ENCODE data around the gene C9orf152.
A peak's percentile ranks its signal among the peaks of the same experiment; 100 is the strongest.
"Not testable (repeated sequence)": the region's sequence is repeated elsewhere in the genome, so short reads cannot be mapped to it uniquely, and the experiment has no call there.

C9orf152 gene

DNA sequence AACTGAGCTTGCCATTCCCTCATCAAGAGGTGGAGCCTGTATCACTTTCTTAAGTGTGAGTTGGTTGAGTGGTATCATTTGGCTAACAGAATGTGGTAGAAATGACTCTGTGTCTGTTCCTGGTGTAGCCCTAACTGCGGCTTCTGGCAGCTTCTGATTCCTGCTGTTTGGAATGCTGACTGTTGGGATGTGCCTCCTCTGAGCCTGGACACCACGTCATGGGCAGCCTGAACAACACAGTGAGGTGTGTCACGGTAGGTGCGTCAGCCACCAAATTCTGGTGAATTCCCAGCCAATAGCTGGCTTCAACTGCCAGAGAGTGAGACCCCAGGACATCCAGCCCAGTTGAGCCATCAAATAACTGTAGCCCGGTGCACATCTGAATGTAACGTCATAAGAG, 6.1 kb upstream of the C9orf152 start:
- DNase-seq: no peak

DNA sequence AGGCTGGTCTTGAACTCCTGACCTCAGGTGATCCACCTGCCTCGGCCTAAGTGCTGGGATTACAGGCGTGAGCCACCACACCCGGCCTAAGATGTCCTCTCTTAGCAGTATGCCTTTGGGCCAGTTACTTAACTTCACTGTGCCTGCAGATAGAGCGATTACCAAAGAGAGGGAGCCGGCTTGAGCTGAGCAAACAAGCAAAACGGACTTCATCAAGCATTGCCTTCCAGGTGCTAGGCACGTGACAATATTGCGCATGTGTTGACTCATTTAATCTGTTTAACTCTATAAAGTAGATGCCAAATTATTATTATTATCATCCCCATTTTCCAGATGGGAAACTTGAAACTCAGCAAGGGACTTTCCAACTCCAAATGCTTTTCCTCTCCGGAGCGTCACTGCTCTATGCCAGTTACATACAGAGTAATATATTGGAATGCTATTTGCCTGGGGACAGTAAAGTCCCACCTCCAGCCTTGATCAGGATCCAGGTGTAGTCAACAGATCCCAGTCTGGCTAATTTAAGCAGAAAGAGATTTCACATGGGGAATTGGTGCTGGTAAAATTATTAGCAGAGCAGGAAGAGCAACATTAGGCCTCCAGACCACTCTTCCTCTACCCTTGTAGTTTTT, 5.6 kb upstream of the C9orf152 start:
- DNase-seq: no peak

DNA sequence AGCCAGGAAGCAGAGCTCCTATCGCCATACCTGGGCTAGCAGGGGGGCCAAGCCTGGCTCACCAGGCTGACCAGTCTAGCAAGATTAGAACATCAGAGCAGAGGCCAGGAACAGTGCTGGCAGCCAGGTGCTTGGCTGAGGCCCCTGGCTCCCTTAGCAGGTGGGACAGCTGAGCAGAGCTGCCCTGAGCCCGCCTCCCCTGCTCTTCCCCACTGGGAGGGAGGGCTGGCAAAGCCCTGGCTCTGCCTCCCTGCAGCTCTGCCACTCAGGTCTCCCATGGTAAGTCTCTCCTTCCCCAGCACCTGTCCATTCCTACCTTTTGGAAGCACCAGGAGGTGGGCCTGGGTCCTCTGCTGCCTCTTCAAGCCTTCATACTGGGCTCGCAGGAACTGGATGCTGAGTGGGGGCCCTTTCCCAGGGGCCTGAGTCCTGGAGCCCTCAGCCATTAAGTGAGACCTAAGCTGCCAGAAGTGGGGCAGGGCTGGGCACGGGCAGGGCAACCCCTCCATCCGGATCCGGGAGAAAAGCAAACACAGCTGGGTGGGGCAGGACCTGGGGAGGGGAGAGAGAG, 803 bp downstream of the C9orf152 start:
- no peak for DNase-seq

DNA sequence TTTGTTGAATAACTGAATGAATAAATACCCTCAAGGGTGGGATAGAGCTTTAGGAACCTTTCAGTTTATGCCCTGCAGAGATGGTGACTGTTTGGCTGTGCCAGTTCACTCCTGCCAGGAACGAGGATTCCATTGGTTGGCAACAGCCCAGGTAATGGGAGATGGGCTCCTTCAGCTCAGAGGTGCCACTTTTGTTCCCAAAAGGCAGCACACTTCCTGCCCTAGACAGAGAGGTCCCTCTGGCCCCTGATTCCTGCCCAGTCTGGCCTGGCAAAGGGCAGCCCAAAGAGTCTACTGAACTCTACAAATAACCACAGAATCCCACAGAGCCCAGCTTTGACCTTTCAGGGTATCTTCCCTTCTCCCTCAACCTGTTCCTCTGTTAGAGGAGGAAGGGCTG, 1.6 kb downstream of the C9orf152 start:
- DNase-seq: no peak

DNA sequence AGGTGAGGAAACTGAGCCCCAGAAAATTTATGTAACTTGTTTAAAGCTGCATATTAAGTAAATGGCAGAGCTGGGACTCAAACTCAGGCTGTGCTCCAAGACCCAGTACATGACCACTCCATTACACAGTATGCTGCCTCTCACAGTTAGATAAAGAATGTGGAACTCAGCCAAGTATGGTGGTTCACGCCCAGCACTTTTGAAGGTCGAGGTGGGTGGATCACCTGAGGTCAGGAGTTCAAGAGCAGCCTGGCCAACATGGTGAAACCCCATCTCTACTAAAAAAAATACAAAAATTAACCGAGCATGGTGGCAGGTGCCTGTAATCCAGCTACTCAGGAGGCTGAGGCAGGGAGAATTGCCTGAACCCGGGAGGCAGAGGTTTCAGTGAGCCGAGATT, 2.3 kb downstream of the C9orf152 start:
- DNase-seq: not testable (repeated sequence)

DNA sequence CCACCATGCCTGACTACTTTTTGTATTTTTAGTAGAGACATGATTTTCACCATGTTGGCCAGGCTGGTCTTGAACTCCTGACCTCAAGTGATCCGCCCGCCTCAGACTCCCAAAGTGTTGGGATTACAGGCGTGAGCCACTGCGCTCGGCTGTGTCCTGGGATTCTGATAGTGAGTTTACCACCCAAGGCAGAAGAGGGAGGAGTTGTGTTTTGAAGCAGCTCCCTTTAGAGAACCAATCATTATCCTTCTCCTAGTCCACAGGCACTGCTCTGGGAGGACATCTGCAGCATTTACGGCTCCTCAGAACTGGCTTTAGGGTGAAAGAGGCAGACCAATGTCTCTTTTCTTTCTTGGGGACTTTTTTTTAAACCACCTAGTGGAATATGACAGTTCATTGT, 5.7 kb downstream of the C9orf152 start:
- no peak for DNase-seq

DNA sequence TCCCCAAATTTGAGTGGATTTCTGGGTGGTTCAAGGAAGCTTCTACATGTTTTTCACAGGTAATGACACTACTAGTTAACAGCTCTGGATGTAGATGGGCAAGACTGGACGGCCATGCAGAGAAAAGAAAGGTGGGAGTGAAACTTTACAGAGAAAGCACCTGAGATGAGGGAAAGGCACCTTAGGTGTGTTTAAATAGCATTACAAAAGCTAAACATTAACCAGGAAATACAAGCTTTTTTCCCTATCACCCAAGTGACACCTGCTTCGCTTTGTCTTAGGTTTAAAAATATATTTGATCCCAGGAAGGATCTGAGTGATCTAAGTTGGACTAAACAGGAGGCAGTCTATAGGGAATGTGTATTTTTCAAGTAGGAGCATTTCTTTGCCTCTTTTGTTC, 8.3 kb downstream of the C9orf152 start:
- no peak for DNase-seq

DNA sequence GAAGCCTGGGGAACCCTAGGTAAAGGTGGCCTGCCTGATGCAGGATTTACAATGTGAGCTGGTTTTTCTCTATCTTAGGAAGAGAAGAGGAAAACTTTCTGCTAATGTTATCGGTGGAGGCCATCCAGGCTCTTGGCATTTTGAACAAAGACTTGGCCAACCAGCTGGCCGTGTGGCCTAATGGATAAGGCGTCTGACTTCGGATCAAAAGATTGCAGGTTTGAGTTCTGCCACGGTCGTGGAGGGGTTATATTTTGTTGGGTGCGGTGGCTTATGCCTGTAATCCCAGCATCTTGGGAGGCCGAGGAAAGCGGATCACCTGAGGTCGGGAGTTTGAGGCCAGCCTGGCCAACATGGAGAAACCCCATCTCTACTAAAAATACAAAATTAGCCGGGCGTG, 9.6 kb downstream of the C9orf152 start:
- no peak for DNase-seq

DNA sequence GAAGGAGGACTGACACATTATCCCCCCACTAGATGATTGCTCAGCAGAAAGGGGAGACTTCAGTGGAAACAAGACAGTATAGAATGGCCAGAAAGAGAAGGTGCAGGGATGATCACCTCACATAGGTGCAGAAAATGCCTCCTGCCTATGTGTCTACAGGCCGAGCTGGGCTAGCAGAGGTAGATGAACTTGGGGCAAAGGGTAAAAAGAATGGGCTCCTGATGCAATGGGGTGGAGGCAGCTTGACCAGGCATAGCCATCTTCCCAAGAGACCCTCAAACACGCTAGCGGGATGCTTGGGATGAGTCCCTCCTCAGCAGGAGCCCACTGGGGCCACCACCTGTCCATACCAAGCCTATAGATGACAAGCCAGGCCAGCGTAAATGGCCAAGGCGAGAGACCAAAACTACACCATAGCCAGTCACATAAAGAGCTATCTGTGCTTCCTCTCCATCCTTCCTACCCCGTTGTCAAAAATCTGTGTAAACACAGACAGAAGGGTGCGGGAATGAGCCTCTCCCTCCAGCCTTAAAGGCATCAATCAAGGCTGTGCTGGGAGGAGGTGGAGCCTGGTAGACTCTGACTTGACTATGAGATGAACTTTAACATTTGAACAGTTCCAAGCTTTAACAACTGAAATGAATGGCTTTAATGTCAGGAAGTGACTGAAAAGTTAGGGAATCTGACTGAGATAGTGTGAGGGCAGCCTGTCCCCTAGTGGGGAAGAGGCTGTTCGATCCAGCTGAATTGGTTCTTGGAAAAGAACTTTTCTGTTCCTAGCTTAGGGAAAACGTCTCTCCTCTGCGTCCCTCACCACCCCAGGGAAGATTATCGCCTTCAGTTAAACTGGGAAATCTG, 10.4 kb downstream of the C9orf152 start:
- no peak for DNase-seq

DNA sequence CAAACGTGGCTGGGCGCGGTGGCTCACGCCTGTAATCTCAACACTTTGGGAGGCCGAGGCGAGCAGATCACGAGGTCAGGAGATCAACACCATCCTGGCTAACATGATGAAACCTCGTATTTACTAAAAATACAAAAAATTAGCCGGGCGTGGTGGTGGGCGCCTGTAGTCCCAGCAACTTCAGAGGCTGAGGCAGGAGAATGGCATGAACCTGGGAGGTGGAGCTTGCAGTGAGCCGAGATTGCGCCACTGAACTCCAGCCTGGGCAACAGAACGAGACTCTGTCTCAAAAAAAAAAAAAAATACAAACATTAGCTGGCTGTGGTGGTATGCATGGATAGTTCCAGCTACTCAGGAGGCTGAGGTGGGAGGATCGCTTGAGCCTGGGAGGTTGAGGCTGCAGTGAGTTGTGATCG, 11.9 kb downstream of the C9orf152 start:
- DNase-seq: not testable (repeated sequence)

DNA sequence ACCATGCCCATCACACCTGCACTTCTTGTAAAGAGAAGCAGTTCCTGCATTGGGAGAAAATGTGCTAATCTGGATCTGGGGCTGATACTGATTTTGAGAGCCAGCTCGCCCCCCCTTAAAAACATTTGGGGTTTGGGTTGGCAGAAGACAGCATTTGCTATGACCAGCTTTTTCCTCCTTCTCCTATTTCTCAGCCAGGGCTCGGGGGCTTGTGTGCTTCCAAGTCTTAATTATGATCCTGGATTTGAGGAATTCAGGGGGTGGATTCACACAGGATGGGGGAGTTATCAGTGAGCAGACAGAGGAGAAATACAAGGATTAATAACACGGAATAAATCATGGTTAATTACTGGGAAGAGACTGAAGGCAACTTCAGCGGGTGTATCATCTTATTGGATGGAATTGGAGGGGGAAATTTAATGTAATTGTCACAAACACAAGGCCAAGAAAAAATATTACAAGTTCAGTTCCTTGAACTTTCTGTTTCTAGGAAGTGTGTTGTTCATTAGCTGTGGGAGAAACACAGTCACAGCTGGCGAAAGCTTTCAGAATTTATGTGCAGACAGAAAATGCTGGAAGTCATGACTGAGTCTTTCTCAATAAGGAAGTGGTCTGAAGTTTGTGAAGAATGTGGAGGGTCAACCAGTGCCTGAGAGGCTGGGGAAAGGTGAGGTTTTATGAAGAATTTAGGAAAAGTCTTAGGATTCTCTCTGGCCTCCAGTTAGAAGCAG, 15.3 kb downstream of the C9orf152 start:
- DNase-seq: peak; percentile 80

DNA sequence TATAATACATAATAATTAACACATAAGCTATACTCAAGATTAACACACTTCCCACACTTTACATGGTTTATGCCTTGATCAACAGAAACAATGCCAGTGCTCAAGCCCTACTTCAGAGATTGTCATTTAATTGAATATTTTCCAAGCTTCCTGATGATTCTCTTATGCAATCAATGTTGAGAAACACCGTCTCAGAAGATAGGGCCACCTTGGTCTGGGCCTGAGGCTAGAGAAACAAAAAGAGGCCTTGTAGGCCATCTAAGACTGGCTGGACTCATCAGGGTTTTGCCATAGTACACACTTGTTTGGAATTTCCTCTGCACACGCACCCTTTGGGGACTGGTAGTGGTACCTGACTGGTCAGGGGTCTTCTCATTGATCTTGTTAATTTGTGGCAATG, 16.3 kb downstream of the C9orf152 start:
- DNase-seq: no peak

DNA sequence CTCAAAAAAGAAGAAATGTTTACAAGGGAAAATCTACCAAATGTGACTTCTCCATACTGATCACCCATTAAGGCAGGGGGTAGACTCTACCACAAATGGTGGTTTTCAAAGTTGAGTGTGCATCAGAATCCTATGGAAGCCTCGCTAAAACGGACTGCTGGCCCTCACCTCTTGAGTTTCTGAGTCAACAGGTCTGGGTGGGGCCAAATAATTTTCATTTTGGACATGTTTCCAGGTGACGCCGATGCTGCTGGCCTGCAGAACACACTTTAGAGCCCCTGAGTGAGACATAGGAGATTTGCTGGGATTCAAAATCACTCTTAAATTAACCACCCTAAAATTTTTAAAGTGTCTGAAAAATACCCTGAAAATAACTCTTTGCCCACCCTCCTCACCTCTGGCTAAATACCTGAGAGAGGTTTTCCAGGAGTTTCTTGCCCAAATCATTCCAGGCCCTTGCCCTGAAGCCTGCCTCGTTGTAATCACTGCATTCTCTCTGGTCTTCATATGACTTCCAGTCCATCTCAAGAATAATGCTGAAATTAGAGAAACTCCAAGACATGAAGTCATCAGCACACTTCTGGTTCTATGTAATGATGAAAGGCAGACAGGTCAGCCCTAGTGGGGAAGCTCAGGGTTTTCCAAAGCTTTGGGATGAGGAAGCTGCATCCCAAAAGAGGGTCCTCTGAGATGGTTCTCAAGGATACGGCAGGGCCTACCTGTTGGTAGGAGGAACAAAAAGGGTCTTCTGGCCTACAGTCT, 18.2 kb downstream of the C9orf152 start:
- DNase-seq: no peak

DNA sequence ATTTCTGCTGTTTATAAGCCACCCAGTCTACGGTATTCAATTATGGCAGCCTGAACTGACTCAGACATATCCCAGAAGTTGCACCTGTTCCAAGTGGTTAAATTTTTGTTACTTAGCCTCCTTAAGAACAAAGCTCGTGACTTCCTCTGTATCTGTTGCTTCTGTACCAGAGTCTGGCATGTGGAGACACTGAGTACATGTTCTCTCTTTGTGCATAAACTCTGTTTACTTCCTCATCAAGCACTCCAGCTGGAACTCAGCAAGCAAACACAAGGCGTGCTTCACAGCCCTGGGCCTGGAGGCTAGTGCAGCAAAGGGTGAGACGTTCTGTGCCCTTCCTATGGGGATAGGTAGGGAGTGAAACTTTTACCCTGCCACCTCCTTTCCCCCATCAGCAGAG, 19.0 kb downstream of the C9orf152 start:
- no peak for DNase-seq

DNA sequence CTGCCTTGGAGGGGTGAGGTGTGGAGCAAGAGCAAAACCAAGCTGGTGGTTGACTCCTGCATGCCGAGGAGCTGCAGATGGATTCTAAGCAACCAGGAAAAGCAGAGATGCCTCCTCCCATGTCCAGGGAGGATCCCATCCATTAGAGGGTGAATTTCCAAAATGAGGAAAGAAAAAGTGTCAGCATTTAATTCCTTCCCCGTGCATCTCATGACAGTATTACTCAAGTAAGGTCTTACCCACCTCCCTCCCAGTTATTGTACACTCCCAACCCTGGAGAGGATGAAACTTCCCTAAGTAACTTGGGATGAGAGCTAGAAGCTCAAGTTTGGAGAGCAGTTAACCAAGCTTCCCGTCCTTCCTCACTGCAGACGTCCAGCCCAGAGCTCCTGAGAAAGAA, 19.9 kb downstream of the C9orf152 start:
- DNase-seq: no peak

DNA sequence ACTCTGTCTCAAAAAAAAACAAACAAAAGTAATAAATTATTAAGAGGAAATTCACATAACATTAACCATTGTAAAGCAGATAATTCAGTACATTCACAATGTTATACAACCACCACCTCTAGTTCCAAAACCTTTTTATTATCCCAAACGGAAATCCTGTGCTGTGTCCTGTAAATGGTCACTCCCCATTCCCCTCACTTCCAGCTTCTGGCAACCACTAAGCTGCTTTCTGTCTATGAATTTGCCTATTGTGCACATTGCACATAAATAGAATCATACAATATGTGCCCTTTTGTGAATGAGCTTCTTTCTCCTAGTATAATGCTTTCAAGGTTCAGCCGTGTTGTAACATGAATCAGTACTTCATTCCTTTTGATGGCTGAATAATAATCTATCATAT, 20.8 kb downstream of the C9orf152 start:
- DNase-seq: no peak

DNA sequence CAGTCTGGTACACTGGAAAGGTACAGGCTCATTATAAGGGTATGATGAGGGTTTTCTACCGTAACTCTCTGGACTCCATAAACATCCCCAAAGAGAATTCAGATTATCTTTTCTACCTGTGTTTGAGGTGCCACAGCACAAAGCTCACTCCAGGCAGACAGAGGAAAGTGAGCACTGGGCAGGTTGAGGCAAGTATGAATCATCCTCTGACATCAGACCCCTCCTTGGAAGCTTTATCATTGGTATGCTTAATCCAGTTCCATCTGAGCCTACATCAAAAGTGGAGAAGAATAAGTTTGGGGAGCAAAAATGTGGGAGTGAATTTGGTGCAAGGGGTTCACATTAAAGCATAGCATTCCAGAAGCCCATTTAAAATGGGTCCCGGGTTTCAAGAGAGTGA, 21.7 kb downstream of the C9orf152 start:
- DNase-seq: no peak

DNA sequence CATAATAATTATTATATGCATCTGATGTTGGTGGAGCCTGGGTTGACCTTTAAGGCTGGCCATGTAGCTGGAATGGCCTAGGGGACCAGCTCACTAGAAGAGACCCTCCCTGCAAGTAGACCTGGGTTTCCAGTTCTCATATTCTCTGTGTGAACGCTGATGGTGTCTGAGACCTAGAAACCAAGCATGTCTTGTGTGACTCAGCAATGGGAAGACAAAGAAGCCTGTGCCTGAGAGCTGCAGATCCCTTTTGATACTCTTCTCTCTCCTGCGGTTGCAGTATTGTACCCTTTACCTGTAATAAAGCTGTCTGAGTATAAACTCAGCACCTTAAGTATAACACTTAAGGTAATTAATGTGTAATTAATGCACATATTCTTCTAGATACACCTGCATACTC, 22.2 kb downstream of the C9orf152 start:
- no peak for DNase-seq

DNA sequence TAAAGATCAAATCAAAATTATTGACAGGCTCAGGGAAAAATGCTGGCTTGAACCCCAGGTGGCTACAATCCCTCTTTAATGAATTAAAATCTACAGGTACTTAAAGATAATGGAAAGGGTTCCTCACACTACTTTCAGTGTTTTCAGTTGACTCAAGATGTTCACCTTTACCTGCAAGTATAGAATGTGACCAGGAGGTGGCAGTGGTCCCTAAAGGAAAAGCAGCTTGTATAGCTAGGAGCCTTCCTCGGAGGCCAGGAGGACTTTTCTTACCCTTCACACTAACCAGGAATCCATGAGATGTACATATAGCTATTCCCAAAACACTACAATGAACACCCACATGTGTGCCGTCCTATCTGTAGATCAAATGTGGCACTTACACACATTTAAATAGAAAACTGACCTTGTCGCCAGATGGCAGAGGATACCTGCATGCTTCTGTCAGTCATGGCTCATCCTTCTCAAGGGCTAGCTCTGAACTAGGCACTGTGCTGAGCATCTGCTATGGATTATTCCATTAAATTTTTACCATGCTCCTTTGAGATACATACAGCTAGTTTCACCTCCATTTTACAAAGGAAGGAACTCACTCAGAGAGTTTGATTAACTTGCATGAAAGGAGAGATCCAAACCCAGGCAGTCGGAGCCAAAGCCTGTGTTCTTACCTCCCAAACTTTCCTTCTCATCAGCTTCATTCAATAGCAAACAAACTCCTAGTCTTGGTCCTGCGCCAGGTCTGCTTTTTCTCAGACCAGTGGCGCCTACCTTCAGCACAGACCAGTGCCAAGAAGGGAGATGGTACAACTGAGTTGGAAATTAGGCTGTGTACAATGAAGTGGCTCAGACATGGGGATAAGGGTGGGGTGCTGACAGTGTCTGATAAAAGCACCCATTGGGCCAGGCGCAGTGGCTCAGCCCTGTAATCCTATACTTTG, 24.5 kb downstream of the C9orf152 start:
- DNase-seq: peak; percentile 70

DNA sequence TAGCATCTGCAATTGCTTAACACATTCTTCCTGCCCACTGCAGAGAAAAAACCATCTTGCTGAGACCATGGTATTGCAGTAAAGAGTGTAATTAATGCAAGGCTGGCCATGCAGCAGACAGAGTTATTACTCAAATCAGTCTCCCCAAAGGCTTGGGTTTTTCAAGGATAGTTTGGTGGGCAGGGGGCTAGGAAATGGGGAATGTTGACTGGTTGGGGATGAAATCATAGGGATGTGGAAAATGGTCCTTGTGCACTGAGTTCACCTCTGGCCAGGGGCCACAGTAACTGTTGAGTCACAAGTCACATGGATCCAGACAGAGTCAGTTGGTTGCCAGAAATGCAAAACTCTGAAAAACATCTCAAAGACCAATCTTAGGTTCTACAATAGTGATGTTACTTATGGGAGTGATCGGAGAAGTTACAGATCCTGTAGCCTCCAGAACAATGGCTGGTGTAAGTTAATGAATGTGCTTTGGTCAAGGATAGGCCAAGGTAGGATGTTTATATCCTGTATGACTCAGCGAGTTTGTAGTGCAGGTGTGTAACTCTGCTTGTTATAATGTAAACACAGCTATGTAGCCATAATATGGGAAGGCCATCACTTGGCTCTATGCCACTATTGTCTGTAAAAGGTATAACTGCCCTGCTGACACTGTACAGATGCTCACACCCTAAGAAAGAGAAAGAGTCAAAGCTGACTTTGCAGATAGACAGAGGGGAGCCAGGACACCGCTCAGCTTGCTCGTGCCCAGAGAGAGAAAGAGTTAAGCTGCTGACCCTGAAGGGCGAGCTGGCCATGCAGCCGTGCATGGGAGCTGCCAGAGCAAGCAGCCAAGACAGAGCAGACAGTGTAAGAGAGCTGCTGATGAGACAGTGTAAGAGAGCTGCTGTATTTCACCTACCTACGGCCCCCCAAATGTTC, 27.2 kb downstream of the C9orf152 start:
- DNase-seq: no peak

Measured in right hindlimb (tissue), 1 donor.